GM12878 (cell line): ENCODE results near the gene FTO. TPM values are rescaled to one million over a fixed set of nuclear protein-coding genes. Genes with fewer than 3 reads are reported as not detected.

ENCODE experiments used
- ATAC-seq: fragments of 200-7000 bp; cut with Tn5 transposase; 3 replicates; pipeline ENCODE4 v1.9.1; 2020; ENCODE audit warnings: mild to moderate bottlenecking, moderate library complexity
- BruUV-seq: library from RNA; stranded (reverse); fragments of 400-500 nt; replicated peaks from 2 replicates; lab custom pipeline; 2021; lab: Mats Ljungman, UMichigan
- CTCF ChIA-PET: fragments of 300-600 bp; sonication (Branson Sonifier 250); formaldehyde crosslinking; extraction: SDS; loops from one replicate; lab custom pipeline; 2021; ENCODE audit warnings: inconsistent platforms; lab: Yijun Ruan, JAX
- POLR2A ChIA-PET: fragments of 350-600 bp; formaldehyde crosslinking; extraction: SDS; loops from one replicate; lab custom pipeline; 2021; ENCODE audit warnings: inconsistent platforms; lab: Charles Lee
- RAD21 ChIA-PET: fragments of 300-600 bp; sonication (Branson Sonifier 250); formaldehyde crosslinking; loops from one replicate; lab custom pipeline; 2023; ENCODE audit warnings: antibody characterized with exemption; ENCODE audit not compliant: unreplicated experiment; lab: Charles Lee
- SMC1A ChIA-PET: fragments of 300-600 bp; sonication (Branson Sonifier 250); formaldehyde crosslinking; loops from one replicate; lab custom pipeline; 2023; ENCODE audit not compliant: unreplicated experiment, uncharacterized antibody; lab: Charles Lee
- DNase-seq: peaks from one replicate; pipeline ENCODE4 v3.0.0-alpha.2; 2011; ENCODE audit warnings: low read depth, low spot score
- FAIRE-seq: peaks from 3 replicates; lab custom pipeline; 2011; peaks lifted over from hg19 to GRCh38; lab: Jason Lieb, UNC
- H2AFZ ChIP-seq: 2 replicates; pipeline ENCODE4 v1.6.0; 2011; ENCODE audit warnings: low read depth, low read length, control low read depth; ENCODE audit not compliant: control insufficient read depth
- H3K27ac ChIP-seq: 2 replicates; pipeline ENCODE4 v1.5.1; 2011; ENCODE audit warnings: control low read depth; ENCODE audit not compliant: control insufficient read depth, insufficient read depth
- H3K27me3 ChIP-seq, 2 experiments: replicated peaks in 1 of 2; 2 replicates each; pipeline versions ENCODE4 v1.6.0 to v1.6.1; 2011; ENCODE audit warnings: low read length in 1 of 2; ENCODE audit not compliant: control insufficient read depth in 2 of 2, insufficient read depth in 2 of 2
- H3K36me3 ChIP-seq, 2 experiments: 2 replicates each; pipeline ENCODE4 v1.5.1; 2011; ENCODE audit warnings: low read length in 1 of 2; ENCODE audit not compliant: control insufficient read depth in 2 of 2, insufficient read depth in 2 of 2
- H3K4me1 ChIP-seq: 2 replicates; pipeline ENCODE4 v1.6.1; 2011; ENCODE audit warnings: mild to moderate bottlenecking, low read length, moderate library complexity, mixed read lengths; ENCODE audit not compliant: control insufficient read depth, insufficient read depth
- H3K4me2 ChIP-seq: 2 replicates; pipeline ENCODE4 v1.6.0; 2011; ENCODE audit warnings: control low read depth; ENCODE audit not compliant: control insufficient read depth, insufficient read depth
- H3K4me3 ChIP-seq: fragments of 200-600 bp; sonication (generic); 2 replicates; pipeline ENCODE4 v1.5.1; 2016
- H3K79me2 ChIP-seq: 2 replicates; pipeline ENCODE4 v1.6.0; 2011; ENCODE audit warnings: low read length; ENCODE audit not compliant: control insufficient read depth, insufficient read depth
- H3K9ac ChIP-seq: 2 replicates; pipeline ENCODE4 v1.8.0; 2011; ENCODE audit warnings: low read length, control low read depth, mixed read lengths; ENCODE audit not compliant: control insufficient read depth, insufficient read depth
- H3K9me3 ChIP-seq: replicated peaks from 3 replicates; pipeline ENCODE4 v1.5.1; 2011; ENCODE audit warnings: mild to moderate bottlenecking, low read length; ENCODE audit not compliant: control insufficient read depth, insufficient read depth
- H4K20me1 ChIP-seq: 2 replicates; pipeline ENCODE4 v1.6.0; 2011; ENCODE audit not compliant: control insufficient read depth, insufficient read depth
- ATF2 ChIP-seq: IDR thresholded peaks from 2 replicates; pipeline ENCODE4 v1.6.1; 2012; ENCODE audit warnings: low read length, inconsistent platforms
- CHD1 ChIP-seq: IDR thresholded peaks from 2 replicates; pipeline ENCODE4 v1.6.1; 2012; ENCODE audit warnings: low read depth, low read length, improper control_type of control experiment
- ETV6 ChIP-seq, 2 experiments: fragments of 450-650 bp in 1 of 2; IDR thresholded peaks in 1 of 2; conservative IDR thresholded peaks in 1 of 2; 2 replicates each; pipeline ENCODE4 v1.6.1; 2014; ENCODE audit warnings: antibody characterized with exemption in 1 of 2, borderline replicate concordance in 1 of 2, low read depth in 1 of 2, mild to moderate bottlenecking in 1 of 2, moderate library complexity in 1 of 2
- EZH2 ChIP-seq: IDR thresholded peaks from 2 replicates; pipeline ENCODE4 v1.6.1; 2012; ENCODE audit warnings: low read depth, mild to moderate bottlenecking, control low read depth, inconsistent platforms, low read length, borderline replicate concordance; ENCODE audit not compliant: control insufficient read depth
- FOS ChIP-seq: IDR thresholded peaks from 3 replicates; pipeline ENCODE4 v1.6.1; 2011; ENCODE audit warnings: borderline replicate concordance; ENCODE audit not compliant: insufficient read length; ENCODE audit errors: extremely low read depth
- FOXK2 ChIP-seq: fragments of 450-650 bp; IDR thresholded peaks from 2 replicates; pipeline ENCODE4 v1.6.1; 2017; ENCODE audit warnings: mild to moderate bottlenecking, moderate library complexity
- FOXM1 ChIP-seq: IDR thresholded peaks from 2 replicates; pipeline ENCODE4 v1.6.1; 2012; ENCODE audit warnings: low read depth, mild to moderate bottlenecking, inconsistent platforms, low read length, moderate library complexity
- IRF5 ChIP-seq: fragments of 450-650 bp; IDR thresholded peaks from 2 replicates; pipeline ENCODE4 v1.6.1; 2017; ENCODE audit warnings: borderline replicate concordance
- MTA2 ChIP-seq: fragments of 450-650 bp; IDR thresholded peaks from 2 replicates; pipeline ENCODE4 v1.6.1; 2016; ENCODE audit warnings: low read depth, mild to moderate bottlenecking, moderate library complexity
- NRF1 ChIP-seq: conservative IDR thresholded peaks from 2 replicates; pipeline ENCODE4 v1.6.1; 2011; ENCODE audit warnings: mild to moderate bottlenecking, low read depth, low read length, improper control_type of control experiment
- PBX3 ChIP-seq: IDR thresholded peaks from 2 replicates; pipeline ENCODE4 v1.6.1; 2011; ENCODE audit warnings: mild to moderate bottlenecking, low read depth, low read length, moderate library complexity; ENCODE audit not compliant: insufficient replicate concordance
- SIN3A ChIP-seq: IDR thresholded peaks from 2 replicates; pipeline ENCODE4 v1.6.1; 2012; ENCODE audit warnings: low read depth, low read length, improper control_type of control experiment
- SREBF2 ChIP-seq: IDR thresholded peaks from 2 replicates; pipeline ENCODE4 v1.6.1; 2012; ENCODE audit warnings: mild to moderate bottlenecking, low read length
- ZNF217 ChIP-seq: fragments of 450-650 bp; IDR thresholded peaks from 2 replicates; pipeline ENCODE4 v1.6.1; 2017; ENCODE audit warnings: antibody characterized with exemption, mild to moderate bottlenecking
- ZZZ3 ChIP-seq: IDR thresholded peaks from 2 replicates; pipeline ENCODE4 v1.6.1; 2011; ENCODE audit warnings: low read depth; ENCODE audit not compliant: control insufficient read depth, insufficient read length
- WGBS: methylation state at CpG from one replicate; pipeline ENCODE4 v1.1.6; 2016; ENCODE audit warnings: low lambda C conversion rate; ENCODE audit not compliant: insufficient replicate concordance, insufficient coverage; ENCODE audit errors: missing lambda C conversion rate; 5-methylcytosine and 5-hydroxymethylcytosine counted together
- in situ Hi-C: fragments of 300-500 bp; cut with MboI; formaldehyde crosslinking; loops from 9 replicates; pipeline ENCODE4 v1.14.3; 2018; ENCODE audit warnings: mixed read lengths
- intact Hi-C: fragments of 100-400 bp; cut with micrococcal nuclease; formaldehyde crosslinking; loops from one replicate; pipeline ENCODE4 v1.14.2; 2022; ENCODE audit not compliant: unreplicated experiment
- polyA plus RNA-seq, 11 experiments: library from polyadenylated mRNA; depleted of rRNA in 4 of 11; unstranded in 6 of 11; stranded (reverse) in 5 of 11; fragments of >200 nt; fragmentation: Nextera tagmentation in 4 of 11; fragmentation: Illumina TruSeq in 1 of 11; extraction: Ambion mirVana in 4 of 11; extraction: Trizol in 1 of 11; gene quantifications; 1 replicate in 1 of 11; 2 replicates in 10 of 11; pipeline versions ENCODE4 v1.2.1 to v1.2.3, GENCODE V29; 2011 to 2016; ENCODE audit warnings: inconsistent platforms in 2 of 11, missing spikeins in 2 of 11, low read depth in 1 of 11
- total RNA-seq, 4 experiments: library from RNA; depleted of rRNA in 3 of 4; stranded (reverse); fragments of >200 nt in 3 of 4; fragmentation: Illumina TruSeq in 1 of 4; extraction: Trizol in 1 of 4; gene quantifications; 2 replicates each; pipeline versions ENCODE4 v1.2.1 to v1.2.3, GENCODE V29; 2013 to 2021
- TF ChIP-seq, protein P1 (sequence below): fragments of 450-650 bp; formaldehyde crosslinking; IDR thresholded peaks from 2 replicates; pipeline ENCODE4 v1.5.0; 2022; ENCODE audit warnings: mild to moderate bottlenecking, missing genetic modification characterization

FTO gene
- total and polyA plus RNA-seq, 10 of the 15 experiments (the other 5 are each of a cell fraction or from before 2014, with no cell fraction given) = 20.1 to 55.0 (median 47.0) TPM

DNA sequence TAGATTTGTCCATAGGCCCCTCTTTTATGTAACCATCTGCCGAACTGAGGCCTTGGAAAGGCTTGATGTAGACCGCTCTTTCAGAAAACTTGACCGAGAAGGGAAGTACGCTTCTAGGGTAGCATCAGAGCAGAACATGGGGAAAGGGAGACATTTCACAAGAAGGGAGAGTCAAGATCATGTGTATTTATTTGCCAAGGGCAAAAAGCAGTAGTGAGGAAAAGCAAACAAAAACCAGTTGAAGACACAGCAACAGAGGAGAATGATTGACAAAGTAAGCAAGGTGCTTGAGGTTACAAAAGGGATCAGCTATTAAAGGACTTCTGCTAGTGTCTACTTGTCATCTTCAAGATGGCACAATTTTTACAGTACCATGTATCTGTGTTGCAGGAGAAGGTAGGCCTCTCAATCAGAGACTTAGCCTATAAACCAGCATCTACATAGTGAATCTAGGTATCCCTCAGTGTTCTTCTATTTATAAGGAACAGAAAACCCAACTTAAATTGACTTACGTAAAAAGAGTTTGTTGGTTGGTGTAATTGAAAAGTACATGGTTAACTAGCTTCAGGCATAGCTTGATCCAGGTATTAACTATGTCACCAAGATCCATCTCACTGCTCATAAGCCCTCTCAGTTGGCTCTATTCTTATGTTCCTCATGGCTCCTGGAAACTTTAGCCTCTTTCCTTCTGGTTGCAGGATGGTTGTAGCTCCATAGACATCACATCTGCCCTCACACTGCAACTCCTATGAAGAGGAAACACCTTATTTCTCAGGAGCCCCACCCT is 294.3 kb downstream of the FTO start:
- Histone ChIP-seq H3K9me3 (no peaks in the 10 kb centered on the region), H3K27ac (no peak overlapping the region), H3K79me2 (no peaks in the 10 kb centered on the region), H3K4me1 (no peaks in the 10 kb centered on the region), H3K4me3 (no peak overlapping the region), H2AFZ (no peak overlapping the region), H3K36me3 (no peaks in the 10 kb centered on the region), H3K27me3 (no peaks in the 10 kb centered on the region), H3K9ac (no peak overlapping the region), H4K20me1 (no peaks in the 10 kb centered on the region), H3K4me2 (no peak overlapping the region)
- BruUV-seq = no TSS peak
- no peak for ATAC-seq
- RAD21 ChIA-PET = no interaction called here
- no peak for DNase-seq
- POLR2A ChIA-PET = no interaction called here
- no peak for FAIRE-seq
- 98% methylated on average over 5 of the region's 5 CpGs for WGBS
- intact Hi-C loops = no loop called here
- SMC1A ChIA-PET = interaction anchor here (1.3 kb wide), 1 partner anchor 12 kb away, joined by 3 read pairs; no protein-coding TSS in a partner anchor
- in situ Hi-C loops = no loop called here
- CTCF ChIA-PET = no interaction called here
- TF ChIP-seq FOXK2 = no peak
- no peak for TF ChIP-seq MTA2
- no peak for TF ChIP-seq ZZZ3
- TF ChIP-seq FOXM1 = no peak
- TF ChIP-seq SIN3A = no peak
- no peak for TF ChIP-seq NRF1
- TF ChIP-seq IRF5 = no peak
- TF ChIP-seq, protein P1, sequence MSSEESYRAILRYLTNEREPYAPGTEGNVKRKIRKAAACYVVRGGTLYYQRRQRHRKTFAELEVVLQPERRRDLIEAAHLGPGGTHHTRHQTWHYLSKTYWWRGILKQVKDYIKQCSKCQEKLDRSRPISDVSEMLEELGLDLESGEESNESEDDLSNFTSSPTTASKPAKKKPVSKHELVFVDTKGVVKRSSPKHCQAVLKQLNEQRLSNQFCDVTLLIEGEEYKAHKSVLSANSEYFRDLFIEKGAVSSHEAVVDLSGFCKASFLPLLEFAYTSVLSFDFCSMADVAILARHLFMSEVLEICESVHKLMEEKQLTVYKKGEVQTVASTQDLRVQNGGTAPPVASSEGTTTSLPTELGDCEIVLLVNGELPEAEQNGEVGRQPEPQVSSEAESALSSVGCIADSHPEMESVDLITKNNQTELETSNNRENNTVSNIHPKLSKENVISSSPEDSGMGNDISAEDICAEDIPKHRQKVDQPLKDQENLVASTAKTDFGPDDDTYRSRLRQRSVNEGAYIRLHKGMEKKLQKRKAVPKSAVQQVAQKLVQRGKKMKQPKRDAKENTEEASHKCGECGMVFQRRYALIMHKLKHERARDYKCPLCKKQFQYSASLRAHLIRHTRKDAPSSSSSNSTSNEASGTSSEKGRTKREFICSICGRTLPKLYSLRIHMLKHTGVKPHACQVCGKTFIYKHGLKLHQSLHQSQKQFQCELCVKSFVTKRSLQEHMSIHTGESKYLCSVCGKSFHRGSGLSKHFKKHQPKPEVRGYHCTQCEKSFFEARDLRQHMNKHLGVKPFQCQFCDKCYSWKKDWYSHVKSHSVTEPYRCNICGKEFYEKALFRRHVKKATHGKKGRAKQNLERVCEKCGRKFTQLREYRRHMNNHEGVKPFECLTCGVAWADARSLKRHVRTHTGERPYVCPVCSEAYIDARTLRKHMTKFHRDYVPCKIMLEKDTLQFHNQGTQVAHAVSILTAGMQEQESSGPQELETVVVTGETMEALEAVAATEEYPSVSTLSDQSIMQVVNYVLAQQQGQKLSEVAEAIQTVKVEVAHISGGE = no peak
- TF ChIP-seq ZNF217 = no peak
- TF ChIP-seq ATF2 = no peak
- no peak for TF ChIP-seq FOS
- TF ChIP-seq SREBF2 = no peak
- TF ChIP-seq ETV6 (conservative IDR thresholded peaks at IDR 0.05 in 1 of 2, IDR thresholded peaks at IDR 0.05 in 1 of 2; ENCODE audit: borderline replicate concordance in 1 of 2, low read depth in 1 of 2) = no peak
- TF ChIP-seq PBX3 = no peak
- no peak for TF ChIP-seq CHD1
- no peak for TF ChIP-seq EZH2
